Measurements from ENCODE around the gene INSIG1. TPM values are rescaled to one million over a fixed set of nuclear protein-coding genes. Genes with fewer than 3 reads are reported as not detected.

INSIG1 gene
- total RNA-seq, 1 donor from 2014 or later = 21.8 TPM

DNA sequence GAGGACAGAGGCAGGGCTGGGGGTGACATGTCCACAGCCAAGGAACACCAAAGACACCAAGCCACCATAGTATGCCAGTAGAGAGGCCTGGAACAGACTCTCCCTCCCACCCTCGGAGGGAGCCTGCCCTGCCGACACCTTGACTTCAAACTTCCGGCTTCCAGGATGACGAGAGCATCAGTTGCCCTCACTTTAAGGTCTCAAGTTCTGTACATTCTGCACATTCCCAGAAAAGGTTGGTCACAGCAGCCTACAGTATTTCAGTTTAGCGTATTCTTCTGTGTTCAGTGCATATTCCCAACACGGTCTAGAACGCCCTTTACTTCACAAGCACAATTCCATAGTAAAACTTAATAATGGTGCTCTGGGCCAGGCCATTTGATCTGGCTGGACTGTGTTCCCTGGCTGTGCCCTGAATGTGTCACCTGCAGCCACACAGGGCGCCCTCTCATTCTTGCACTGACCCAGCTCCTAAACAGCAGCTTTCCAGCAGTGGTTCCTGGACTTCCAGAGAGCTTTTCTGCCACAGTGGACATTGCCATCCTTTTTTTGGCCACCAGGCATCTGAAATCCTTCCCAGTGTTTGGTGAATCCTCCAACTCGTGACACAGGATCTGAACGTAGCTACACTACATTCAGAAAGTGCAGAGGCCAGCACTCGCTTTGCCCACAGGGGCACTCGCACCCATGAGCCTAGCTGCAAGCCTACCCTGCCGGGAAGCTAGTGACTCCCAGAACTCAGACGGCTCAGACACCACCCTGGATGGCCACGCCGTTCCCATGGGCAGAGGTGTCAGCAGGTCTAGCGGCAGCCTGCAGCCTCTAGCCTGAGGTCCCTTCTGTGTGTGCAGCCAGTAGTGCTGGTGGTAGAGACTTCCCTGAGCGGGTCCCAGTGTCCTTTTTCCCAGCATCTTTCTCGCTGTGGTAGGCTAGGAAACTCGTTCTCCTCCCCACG is 36.4 kb upstream of the INSIG1 start:
- no peaks in the 10 kb centered on the region for H3K9me3 Mint-ChIP-seq (ENCODE audit: unreplicated experiment)
- peaks cover 35% of the 10 kb centered on the region for H3K4me1 Mint-ChIP-seq (ENCODE audit: unreplicated experiment)
- no peaks in the 10 kb centered on the region for H3K27me3 Mint-ChIP-seq (ENCODE audit: unreplicated experiment)
- no peak overlapping the region for H3K4me3 Mint-ChIP-seq (ENCODE audit: unreplicated experiment)
- TF ChIP-seq, protein P1, sequence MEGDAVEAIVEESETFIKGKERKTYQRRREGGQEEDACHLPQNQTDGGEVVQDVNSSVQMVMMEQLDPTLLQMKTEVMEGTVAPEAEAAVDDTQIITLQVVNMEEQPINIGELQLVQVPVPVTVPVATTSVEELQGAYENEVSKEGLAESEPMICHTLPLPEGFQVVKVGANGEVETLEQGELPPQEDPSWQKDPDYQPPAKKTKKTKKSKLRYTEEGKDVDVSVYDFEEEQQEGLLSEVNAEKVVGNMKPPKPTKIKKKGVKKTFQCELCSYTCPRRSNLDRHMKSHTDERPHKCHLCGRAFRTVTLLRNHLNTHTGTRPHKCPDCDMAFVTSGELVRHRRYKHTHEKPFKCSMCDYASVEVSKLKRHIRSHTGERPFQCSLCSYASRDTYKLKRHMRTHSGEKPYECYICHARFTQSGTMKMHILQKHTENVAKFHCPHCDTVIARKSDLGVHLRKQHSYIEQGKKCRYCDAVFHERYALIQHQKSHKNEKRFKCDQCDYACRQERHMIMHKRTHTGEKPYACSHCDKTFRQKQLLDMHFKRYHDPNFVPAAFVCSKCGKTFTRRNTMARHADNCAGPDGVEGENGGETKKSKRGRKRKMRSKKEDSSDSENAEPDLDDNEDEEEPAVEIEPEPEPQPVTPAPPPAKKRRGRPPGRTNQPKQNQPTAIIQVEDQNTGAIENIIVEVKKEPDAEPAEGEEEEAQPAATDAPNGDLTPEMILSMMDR (IDR thresholded peaks at IDR 0.05) = no peak
- no peak overlapping the region for H3K27ac Mint-ChIP-seq (ENCODE audit: unreplicated experiment)
- DNase-seq (ENCODE audit: extremely low spot score, unreplicated experiment) = no peak
- H3K36me3 Mint-ChIP-seq (ENCODE audit: unreplicated experiment) = no peaks in the 10 kb centered on the region

DNA sequence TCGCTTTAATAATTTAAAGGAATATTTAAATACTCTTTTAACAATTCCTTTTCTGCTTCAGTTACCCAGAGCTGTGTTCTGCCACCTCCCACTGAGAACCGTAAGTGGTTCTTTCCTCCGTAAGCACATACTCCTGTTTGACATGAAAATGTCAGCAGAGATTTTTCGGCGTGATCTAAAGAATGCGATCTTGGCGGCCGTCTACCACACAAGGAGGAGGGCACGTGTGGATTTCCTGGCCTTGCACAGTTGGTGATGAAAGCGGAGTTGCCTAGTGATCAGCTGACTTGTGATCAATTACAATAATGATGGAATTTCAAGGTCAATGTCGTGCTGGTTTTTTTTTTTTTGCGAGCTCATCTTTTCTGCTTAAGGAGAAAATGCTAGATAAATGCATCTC is 35.6 kb upstream of the INSIG1 start:
- DNase-seq (ENCODE audit: extremely low spot score, unreplicated experiment) = no peak
- H3K27me3 Mint-ChIP-seq (ENCODE audit: unreplicated experiment) = no peaks in the 10 kb centered on the region
- no peak overlapping the region for H3K27ac Mint-ChIP-seq (ENCODE audit: unreplicated experiment)
- TF ChIP-seq, protein P1 (IDR thresholded peaks at IDR 0.05) = no peak
- no peak overlapping the region for H3K4me3 Mint-ChIP-seq (ENCODE audit: unreplicated experiment)
- no peaks in the 10 kb centered on the region for H3K36me3 Mint-ChIP-seq (ENCODE audit: unreplicated experiment)
- H3K4me1 Mint-ChIP-seq (ENCODE audit: unreplicated experiment) = peaks cover 28% of the 10 kb centered on the region
- no peaks in the 10 kb centered on the region for H3K9me3 Mint-ChIP-seq (ENCODE audit: unreplicated experiment)

DNA sequence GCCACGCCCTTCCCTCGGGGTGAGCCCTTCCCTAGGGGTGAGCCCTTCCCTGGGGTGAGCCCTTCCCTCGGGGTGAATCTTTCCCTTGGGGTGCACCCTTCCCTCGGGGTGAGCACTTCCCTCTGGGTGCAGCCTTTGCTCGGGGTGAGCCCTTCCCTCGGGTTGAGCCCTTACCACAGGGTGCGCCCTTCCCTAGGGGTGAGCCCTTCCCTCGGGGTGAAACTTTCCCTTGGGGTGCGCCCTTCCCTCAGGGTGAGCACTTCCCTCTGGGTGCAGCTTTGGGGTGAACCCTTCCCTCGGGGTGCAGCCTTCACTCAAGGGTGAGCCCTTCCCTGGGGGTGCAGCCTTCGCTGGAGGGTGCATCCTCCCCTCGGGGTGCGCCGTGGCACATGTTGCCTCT is 34.6 kb upstream of the INSIG1 start:
- no peaks in the 10 kb centered on the region for H3K9me3 Mint-ChIP-seq (ENCODE audit: unreplicated experiment)
- H3K27me3 Mint-ChIP-seq (ENCODE audit: unreplicated experiment) = no peaks in the 10 kb centered on the region
- TF ChIP-seq, protein P1 (IDR thresholded peaks at IDR 0.05) = no peak
- no peak for DNase-seq (ENCODE audit: extremely low spot score, unreplicated experiment)
- no peak overlapping the region for H3K27ac Mint-ChIP-seq (ENCODE audit: unreplicated experiment)
- no peak overlapping the region for H3K4me3 Mint-ChIP-seq (ENCODE audit: unreplicated experiment)
- H3K4me1 Mint-ChIP-seq (ENCODE audit: unreplicated experiment) = peaks cover 18% of the 10 kb centered on the region
- no peaks in the 10 kb centered on the region for H3K36me3 Mint-ChIP-seq (ENCODE audit: unreplicated experiment)

DNA sequence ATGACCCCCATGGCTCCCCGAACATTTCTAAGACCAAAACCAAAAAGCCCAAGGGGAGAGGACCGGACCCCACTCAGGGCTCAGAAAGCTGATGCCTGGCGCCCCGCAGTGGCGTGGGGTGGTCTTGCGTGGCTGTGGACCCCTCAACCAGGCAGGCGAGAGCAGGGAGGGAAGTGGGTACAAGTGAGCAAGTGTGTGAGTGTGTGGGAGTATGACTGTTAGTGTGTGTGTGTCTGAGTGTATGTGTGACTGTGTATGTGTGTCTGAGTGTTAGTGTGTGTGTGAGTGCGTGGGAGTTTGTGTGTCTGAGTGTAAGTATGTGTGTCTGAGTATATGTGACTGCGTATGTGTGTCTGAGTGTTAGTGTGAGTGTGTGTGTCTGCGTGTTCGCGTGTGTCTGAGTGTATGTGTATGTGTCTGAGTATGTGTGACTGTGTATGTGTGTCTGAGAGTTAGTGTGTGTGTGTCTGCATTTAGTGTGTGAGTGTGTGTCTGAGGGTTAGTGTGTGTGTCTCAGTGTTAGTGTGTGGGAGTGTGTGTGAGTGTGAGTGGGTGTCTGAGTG is 34.0 kb upstream of the INSIG1 start:
- H3K4me3 Mint-ChIP-seq (ENCODE audit: unreplicated experiment) = no peak overlapping the region
- no peaks in the 10 kb centered on the region for H3K27me3 Mint-ChIP-seq (ENCODE audit: unreplicated experiment)
- no peak for DNase-seq (ENCODE audit: extremely low spot score, unreplicated experiment)
- TF ChIP-seq, protein P1 (IDR thresholded peaks at IDR 0.05) = no peak
- H3K9me3 Mint-ChIP-seq (ENCODE audit: unreplicated experiment) = no peaks in the 10 kb centered on the region
- peaks cover 11% of the 10 kb centered on the region for H3K4me1 Mint-ChIP-seq (ENCODE audit: unreplicated experiment)
- no peak overlapping the region for H3K27ac Mint-ChIP-seq (ENCODE audit: unreplicated experiment)
- H3K36me3 Mint-ChIP-seq (ENCODE audit: unreplicated experiment) = no peaks in the 10 kb centered on the region

DNA sequence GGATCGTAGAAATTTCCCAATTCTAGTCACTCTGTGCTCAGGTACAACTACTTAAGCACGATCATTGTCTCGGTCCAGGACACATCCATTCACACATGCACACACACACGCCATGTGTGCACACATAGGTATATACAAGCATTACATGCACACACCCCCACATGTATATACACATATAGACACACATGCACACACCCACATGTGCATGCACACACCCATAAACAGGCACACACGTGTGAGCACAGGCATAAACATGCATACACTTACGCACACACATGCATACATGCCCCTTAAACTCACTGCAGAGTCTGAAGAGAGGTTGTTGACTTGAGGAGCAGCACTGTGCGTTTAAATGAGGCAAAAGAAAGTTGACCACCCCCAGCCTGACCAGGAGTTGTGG is 32.5 kb upstream of the INSIG1 start:
- no peak for DNase-seq (ENCODE audit: extremely low spot score, unreplicated experiment)
- Mint-ChIP-seq H3K36me3 (ENCODE audit: unreplicated experiment) (no peaks in the 10 kb centered on the region), H3K4me3 (ENCODE audit: unreplicated experiment) (no peak overlapping the region), H3K9me3 (ENCODE audit: unreplicated experiment) (no peaks in the 10 kb centered on the region), H3K27me3 (ENCODE audit: unreplicated experiment) (no peaks in the 10 kb centered on the region), H3K4me1 (ENCODE audit: unreplicated experiment) (peaks cover 5% of the 10 kb centered on the region), H3K27ac (ENCODE audit: unreplicated experiment) (no peak overlapping the region)
- TF ChIP-seq, protein P1 (IDR thresholded peaks at IDR 0.05) = no peak
